K562 (cell line): ENCODE data around the gene VPS26A. TPM values are rescaled to one million over a fixed set of nuclear protein-coding genes. Genes with fewer than 3 reads are reported as not detected.

Experiments
- ETV5 ChIP-seq: sonication (generic); formaldehyde crosslinking; IDR thresholded peaks from 2 replicates; pipeline ENCODE4 v1.4.0; 2020; ENCODE audit warnings: low read depth, mild to moderate bottlenecking, missing genetic modification reagents
- KDM1A ChIP-seq, 2 experiments: fragments of 450-650 bp; IDR thresholded peaks; 2 replicates each; pipeline ENCODE4 v1.6.1; 2016; ENCODE audit warnings: mild to moderate bottlenecking in 2 of 2
- RCOR1 ChIP-seq, 2 experiments: IDR thresholded peaks; 2 replicates each; pipeline ENCODE4 v1.6.1; 2012; ENCODE audit warnings: low read depth in 2 of 2, low read length in 2 of 2, borderline replicate concordance in 1 of 2, improper control_type of control experiment in 1 of 2
- ZNF282 ChIP-seq: sonication (generic); formaldehyde crosslinking; IDR thresholded peaks from 2 replicates; pipeline ENCODE4 v1.8.1; 2023; ENCODE audit warnings: missing genetic modification reagents
- polyA plus RNA-seq, 8 experiments: library from polyadenylated mRNA; depleted of rRNA in 4 of 8; stranded (reverse) in 5 of 8; unstranded in 3 of 8; fragments of >200 nt; fragmentation: Nextera tagmentation in 2 of 8; fragmentation: Illumina TruSeq in 1 of 8; extraction: Ambion mirVana in 2 of 8; extraction: Trizol in 1 of 8; gene quantifications; 2 replicates each; pipeline versions ENCODE4 v1.2.1 to v1.2.3, GENCODE V29; 2011 to 2014; ENCODE audit warnings: inconsistent platforms in 1 of 8, missing spikeins in 1 of 8
- total RNA-seq, 7 experiments: library from RNA; depleted of rRNA in 6 of 7; stranded (reverse); fragments of >200 nt in 6 of 7; fragmentation: Illumina TruSeq in 2 of 7; extraction: Trizol in 2 of 7; gene quantifications; 2 replicates each; pipeline versions ENCODE4 v1.2.1 to v1.2.3, GENCODE V29; 2011 to 2021; ENCODE audit warnings: low replicate concordance in 1 of 7
- TF ChIP-seq, protein P1 (sequence below): fragments of 450-650 bp; IDR thresholded peaks from 2 replicates; pipeline ENCODE4 v1.6.1; 2018; ENCODE audit not compliant: partially characterized antibody
- TF ChIP-seq, protein P2 (sequence below), 2 experiments: fragments of 450-650 bp in 1 of 2; sonication (generic) in 1 of 2; formaldehyde crosslinking in 1 of 2; IDR thresholded peaks in 1 of 2; conservative IDR thresholded peaks in 1 of 2; 2 replicates each; pipeline versions ENCODE4 v1.6.1 to v1.8.1; 2016 to 2023; ENCODE audit warnings: mild to moderate bottlenecking in 2 of 2, moderate library complexity in 2 of 2, inconsistent platforms in 1 of 2, missing genetic modification reagents in 1 of 2

The VPS26A gene
- total and polyA plus RNA-seq, 9 of the 15 experiments (the other 6 are each of a cell fraction or from before 2014, with no cell fraction given), result 47.1 to 137 (median 69.3) TPM

DNA sequence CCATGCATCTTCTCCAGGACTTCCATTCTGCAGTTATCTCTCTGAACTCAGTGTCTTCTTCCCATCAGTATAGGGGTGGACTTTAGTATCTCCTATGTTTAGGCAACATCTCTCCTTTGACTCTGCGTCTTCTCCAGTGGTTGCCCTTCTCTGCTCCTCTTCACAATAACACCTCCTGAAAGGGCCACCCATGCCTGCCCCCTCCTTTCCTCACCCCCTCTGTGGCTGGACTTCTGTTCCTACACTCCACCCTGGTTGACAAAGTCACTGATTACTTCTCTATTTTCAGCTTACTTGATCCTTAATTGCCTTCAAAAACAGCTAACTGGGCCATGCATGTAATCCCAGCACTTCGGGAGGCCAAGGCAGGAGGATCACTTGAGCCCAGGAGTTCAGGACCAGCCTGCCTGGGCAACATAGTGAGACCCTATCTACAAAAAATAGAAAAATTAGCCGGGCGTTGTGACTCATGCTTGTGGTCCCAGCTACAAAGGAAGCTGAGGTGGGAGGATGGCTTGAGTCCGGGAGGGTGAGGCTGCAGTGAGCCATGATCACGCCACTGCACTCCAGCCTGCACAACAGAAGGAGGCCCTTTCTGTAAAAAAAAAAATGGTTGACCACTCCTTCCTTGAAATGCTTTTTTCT lies 22.4 kb upstream of the VPS26A start (continued):
- 0 out of 4 replicates have a peak, but pooled peaks of 1 of the 2 experiments have one; percentile 24 for TF ChIP-seq RCOR1 (IDR thresholded peaks at IDR 0.05; ENCODE audit: borderline replicate concordance in 1 of 2, low read depth in 2 of 2, low read length in 2 of 2)
- TF ChIP-seq ETV5 (CRISPR knock-in tag), result 0 out of 2 replicates have a peak, but pooled peaks have one; percentile 21
- TF ChIP-seq, protein P1, sequence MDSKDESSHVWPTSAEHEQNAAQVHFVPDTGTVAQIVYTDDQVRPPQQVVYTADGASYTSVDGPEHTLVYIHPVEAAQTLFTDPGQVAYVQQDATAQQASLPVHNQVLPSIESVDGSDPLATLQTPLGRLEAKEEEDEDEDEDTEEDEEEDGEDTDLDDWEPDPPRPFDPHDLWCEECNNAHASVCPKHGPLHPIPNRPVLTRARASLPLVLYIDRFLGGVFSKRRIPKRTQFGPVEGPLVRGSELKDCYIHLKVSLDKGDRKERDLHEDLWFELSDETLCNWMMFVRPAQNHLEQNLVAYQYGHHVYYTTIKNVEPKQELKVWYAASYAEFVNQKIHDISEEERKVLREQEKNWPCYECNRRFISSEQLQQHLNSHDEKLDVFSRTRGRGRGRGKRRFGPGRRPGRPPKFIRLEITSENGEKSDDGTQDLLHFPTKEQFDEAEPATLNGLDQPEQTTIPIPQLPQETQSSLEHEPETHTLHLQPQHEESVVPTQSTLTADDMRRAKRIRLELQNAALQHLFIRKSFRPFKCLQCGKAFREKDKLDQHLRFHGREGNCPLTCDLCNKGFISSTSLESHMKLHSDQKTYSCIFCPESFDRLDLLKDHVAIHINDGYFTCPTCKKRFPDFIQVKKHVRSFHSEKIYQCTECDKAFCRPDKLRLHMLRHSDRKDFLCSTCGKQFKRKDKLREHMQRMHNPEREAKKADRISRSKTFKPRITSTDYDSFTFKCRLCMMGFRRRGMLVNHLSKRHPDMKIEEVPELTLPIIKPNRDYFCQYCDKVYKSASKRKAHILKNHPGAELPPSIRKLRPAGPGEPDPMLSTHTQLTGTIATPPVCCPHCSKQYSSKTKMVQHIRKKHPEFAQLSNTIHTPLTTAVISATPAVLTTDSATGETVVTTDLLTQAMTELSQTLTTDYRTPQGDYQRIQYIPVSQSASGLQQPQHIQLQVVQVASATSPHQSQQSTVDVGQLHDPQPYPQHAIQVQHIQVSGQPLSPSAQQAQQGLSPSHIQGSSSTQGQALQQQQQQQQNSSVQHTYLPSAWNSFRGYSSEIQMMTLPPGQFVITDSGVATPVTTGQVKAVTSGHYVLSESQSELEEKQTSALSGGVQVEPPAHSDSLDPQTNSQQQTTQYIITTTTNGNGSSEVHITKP, result no peak
- TF ChIP-seq ZNF282 (CRISPR knock-in tag), result no peak
- TF ChIP-seq, protein P2, sequence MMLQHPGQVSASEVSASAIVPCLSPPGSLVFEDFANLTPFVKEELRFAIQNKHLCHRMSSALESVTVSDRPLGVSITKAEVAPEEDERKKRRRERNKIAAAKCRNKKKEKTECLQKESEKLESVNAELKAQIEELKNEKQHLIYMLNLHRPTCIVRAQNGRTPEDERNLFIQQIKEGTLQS (IDR thresholded peaks at IDR 0.05), result peak; percentile 53
- TF ChIP-seq, protein P2 (CRISPR knock-in tag; conservative IDR thresholded peaks at IDR 0.05), result no peak
- TF ChIP-seq KDM1A (IDR thresholded peaks at IDR 0.05), result peak; percentile 38 to 60; a peak in 2 of 4 replicates
